DMS53 treated with DMSO at 0.1 percent for 48 hours (cell line): ENCODE measurements around the gene PLA2G4E.

Experiments
- DNase-seq: peaks from one replicate; lab custom pipeline; 2025; ENCODE audit not compliant: unreplicated experiment; lab: John Stamatoyannopoulos, UW

PLA2G4E gene

DNA sequence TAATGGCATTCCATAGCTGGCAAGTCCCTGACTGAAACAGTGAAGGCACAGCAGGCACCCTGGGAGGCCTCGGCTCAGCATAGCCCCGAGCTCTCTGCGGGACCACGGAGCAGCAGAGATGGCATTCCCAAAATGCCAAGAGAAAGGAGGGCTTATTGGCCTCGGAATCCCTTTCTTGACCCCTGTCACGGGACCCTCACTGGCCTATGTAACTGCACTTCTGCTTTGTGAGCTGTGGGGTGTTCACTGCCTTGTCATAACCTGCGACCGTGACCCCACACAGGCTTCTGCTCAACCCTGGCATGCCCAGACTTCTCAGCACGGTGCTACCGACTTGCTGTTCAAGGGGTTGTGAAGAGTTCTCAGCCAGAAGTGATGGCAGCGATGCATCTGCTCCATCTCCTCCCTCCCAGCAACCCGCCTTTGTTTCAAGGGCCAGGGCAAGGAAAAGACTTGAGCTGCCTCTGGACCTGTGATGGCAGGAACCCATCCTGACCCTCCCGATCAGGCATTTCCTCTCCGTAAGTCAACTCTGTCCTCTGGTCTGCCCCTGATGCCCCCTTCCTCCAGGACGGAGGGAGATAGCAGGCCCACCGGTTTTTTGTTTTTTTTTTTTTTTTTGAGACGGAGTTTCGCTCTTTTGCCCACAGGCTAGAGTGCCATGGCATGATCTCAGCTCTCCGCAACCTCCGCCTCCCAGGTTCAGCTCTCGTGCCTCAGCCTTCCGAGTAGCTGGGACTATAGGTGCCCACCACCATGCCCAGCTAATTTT is 79.0 kb downstream of the PLA2G4E start:
- no peak for DNase-seq

GRCh38 chr15:41940441-41940857 is 80.4 kb downstream of the PLA2G4E start:
- peak; percentile 65 for DNase-seq

GRCh38 chr15:41939986-41940385 is 80.9 kb downstream of the PLA2G4E start:
- DNase-seq = no peak

DNA sequence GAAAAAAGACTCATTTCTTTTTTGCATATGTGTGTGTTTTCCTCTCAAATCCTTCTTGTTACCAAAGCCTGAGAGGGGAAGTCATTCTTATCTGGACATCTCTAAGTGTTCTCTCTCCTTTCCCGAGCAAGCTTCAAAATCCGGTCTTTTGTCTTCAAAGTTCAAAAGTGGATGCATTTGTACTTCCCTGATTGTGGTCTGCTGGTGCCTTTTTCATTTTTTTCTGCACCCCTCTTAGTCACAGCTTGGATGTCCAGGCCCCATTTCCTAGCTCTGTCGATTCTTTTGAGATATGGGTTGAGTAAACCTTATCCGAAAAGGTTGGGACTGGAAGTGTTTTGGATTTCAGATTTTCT is 83.3 kb downstream of the PLA2G4E start:
- DNase-seq = no peak

DNA sequence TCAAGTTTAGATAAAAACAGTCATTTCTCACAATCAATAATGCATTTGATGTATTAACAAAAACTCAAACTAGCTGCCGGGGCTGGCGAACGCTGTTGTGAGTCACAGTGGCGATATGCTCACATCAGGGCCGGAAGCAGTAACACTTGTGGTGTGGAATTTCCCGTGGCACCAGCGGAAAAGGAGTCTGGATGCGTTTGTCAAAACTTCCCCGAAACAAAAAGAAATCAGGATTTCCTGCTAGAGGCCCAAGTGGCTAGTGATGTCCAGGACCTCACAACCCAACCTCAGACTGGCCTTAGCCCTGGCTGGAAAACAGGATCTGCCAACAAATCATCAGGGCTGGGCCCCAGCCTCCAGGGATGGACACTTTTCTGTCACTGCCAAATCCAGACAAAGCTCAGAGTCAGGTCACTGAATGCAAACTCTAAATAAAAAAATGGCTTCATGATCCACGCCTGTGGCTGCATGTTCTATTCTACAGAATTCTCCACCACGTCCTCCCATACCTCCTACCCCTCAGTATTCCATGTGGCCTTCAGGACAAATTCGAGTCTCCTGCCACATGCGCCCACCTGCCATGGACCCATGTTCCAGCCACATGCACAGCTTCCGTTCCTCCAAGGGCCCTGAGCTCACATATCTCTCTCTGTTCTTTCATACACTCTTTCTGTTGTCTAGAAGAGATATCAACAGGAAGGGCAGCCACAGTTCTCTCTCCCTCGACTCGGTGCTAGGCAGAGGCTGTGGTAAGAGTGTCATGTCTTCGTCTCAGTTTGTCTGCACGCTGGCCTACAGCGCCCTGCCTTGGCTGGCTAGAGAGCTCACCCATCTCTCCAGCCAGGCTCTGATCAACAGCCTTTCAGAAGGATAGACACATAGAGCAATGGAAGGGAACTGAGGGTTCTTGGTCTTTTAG is 83.9 kb downstream of the PLA2G4E start:
- DNase-seq = no peak

DNA sequence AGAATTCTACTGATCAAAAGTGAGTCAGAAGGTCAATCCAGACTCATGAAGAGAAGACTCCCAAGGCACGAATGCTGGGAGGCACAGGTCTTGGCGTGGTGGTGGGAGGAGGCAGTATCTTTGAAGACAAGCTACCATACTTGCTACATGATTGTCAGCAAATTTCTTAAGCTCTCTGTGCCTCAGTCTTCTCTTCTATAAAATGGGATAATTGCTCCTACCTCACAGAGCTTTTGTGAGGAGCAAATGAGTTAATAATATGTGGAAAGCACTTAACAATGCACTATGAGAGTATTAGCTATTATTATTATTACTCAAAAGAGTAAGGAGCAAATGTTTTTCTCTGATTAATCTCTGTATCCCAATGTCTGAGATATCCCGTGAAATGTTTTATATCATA is 84.7 kb downstream of the PLA2G4E start:
- no peak for DNase-seq

- no peak for DNase-seq
Measured at GRCh38 chr15:41935566-41936020, 85.2 kb downstream of the PLA2G4E start.

DNA sequence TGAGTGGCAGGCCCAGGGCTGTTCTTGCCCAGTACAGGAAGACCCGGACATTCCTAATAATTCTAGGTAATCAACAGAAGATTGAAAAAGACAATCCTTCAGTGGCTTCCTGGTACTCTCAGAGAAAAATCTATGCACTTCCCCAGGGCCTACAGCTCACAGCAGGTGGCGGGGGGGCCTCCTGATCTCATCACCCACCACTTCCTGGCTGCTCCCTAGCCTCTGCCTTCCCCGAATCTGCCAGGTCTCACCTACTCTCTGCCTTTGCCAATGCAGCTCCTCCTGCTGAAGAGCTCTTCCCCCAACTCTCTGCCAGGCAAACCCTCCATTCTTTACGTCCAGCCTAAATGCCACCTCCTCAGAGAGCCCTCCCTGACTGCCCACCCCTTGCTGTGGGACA is 86.0 kb downstream of the PLA2G4E start:
- DNase-seq = no peak

- DNase-seq = no peak
Measured at GRCh38 chr15:41933771-41934170, 87.1 kb downstream of the PLA2G4E start.

- DNase-seq = no peak
Measured at GRCh38 chr15:41933326-41933725, 87.5 kb downstream of the PLA2G4E start.

DNA sequence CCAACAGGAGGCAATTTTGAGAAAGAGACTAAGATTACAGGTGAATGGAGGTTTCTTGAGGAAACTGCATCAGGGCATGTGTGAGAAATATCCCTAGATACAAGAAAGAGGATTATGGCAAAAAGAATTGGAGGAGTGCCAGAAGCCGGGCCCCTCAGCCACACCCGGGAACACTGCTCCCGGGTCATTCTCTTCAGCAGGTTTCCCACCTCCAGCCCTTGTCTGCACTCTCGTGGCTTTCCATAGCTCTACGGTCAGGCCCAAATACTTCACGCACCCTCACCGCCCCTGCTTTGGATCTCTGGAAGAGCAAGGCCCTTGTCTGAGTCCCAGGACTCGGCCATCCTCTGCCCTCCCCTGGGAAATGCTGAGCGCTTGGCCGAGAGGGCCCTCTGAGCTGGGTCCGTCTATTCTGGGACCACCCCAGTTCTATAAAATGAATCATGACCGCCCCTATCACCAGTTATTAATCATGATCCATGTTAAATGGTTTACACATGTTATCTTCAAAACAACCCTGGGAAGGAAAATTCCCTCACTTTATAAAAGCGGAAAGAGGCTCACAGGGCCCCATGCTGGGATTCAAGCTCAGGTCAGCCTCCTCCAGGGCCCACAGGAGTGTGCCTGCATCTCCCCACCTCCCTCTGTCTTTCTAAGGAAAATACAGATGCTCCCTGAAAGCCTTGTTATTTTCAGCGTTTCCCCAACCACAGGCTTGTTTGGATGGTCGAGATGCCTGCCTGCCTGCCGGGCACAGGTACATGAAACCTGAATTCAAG is 88.1 kb downstream of the PLA2G4E start:
- no peak for DNase-seq

DNA sequence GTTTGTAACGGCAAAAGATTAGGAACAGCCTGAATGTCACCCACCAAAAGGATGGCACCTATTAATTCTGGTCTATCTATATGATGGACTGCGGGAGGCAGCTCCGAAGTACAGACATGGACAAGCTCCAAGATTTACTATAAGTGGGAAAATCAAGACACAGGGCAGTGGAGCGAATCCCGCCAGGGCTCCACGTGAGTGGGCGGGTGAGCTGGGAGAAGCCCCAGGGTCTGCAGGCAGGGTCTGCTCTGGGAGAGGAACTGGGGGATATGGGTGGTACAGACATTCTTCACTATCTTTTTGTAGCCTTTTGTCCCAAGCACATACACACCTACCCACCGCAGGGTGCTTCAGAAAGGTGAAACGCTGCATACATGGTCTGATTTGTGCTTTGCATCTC is 88.7 kb downstream of the PLA2G4E start:
- no peak for DNase-seq
